ENCODE measurements around the gene CGREF1.

DNA sequence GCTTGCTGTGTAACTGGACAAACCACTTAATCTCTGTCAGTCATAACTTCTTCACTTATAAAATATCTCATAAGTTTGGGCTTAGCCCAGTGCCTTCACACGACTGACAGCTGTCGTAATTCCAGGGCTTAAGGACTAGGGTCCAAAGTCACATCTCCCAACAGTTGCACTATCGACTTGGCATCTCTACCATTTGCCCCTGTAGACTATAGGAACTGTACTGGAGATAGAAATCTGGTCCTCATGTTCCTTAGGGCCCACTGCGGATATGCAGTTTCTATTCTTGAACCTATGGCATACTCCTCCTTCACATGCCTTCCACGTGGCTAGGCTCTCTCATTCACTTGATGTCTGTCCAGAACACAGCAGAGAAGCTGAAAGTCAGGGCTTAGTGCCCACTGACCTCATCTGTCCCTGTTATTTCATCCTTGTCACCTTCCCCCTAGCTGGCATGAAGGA is 7.4 kb upstream of the CGREF1 start:
- TF ChIP-seq POLR2A (IDR thresholded peaks at IDR 0.05; ENCODE audit: low read depth, low read length): no peak
- no peak for TF ChIP-seq SPI1 (IDR thresholded peaks at IDR 0.05; ENCODE audit: low read depth, low read length)

Measured in GM12891 (cell line).